ENCODE results near the gene PPM1H.

Gene PPM1H

GRCh38 chr12:62928632-62929031 is 6.3 kb downstream of the PPM1H start:
- H3K4me3 ChIP-seq (ENCODE audit: low read depth, low read length), result no peak overlapping the region
- TF ChIP-seq CTCF (IDR thresholded peaks at IDR 0.05; ENCODE audit: borderline replicate concordance, insufficient read depth, low read depth, low read length), result no peak

GRCh38 chr12:62925680-62926079 is 9.3 kb downstream of the PPM1H start:
- H3K4me3 ChIP-seq (ENCODE audit: low read depth, low read length), result no peak overlapping the region
- TF ChIP-seq CTCF (IDR thresholded peaks at IDR 0.05; ENCODE audit: borderline replicate concordance, insufficient read depth, low read depth, low read length), result no peak

GRCh38 chr12:62924084-62924483 is 10.9 kb downstream of the PPM1H start:
- H3K4me3 ChIP-seq (ENCODE audit: low read depth, low read length), result no peak overlapping the region
- TF ChIP-seq CTCF (IDR thresholded peaks at IDR 0.05; ENCODE audit: borderline replicate concordance, insufficient read depth, low read depth, low read length), result no peak

- H3K4me3 ChIP-seq (ENCODE audit: low read depth, low read length), result no peak overlapping the region
- no peak for TF ChIP-seq CTCF (IDR thresholded peaks at IDR 0.05; ENCODE audit: borderline replicate concordance, insufficient read depth, low read depth, low read length)
Observed at GRCh38 chr12:62922539-62922938, 12.4 kb downstream of the PPM1H start.

- TF ChIP-seq CTCF (IDR thresholded peaks at IDR 0.05; ENCODE audit: borderline replicate concordance, insufficient read depth, low read depth, low read length), result no peak
- no peak overlapping the region for H3K4me3 ChIP-seq (ENCODE audit: low read depth, low read length)
Observed at GRCh38 chr12:62919838-62920237, 15.1 kb downstream of the PPM1H start.

GRCh38 chr12:62917926-62918325 is 17.0 kb downstream of the PPM1H start:
- no peak for TF ChIP-seq CTCF (IDR thresholded peaks at IDR 0.05; ENCODE audit: borderline replicate concordance, insufficient read depth, low read depth, low read length)
- no peak overlapping the region for H3K4me3 ChIP-seq (ENCODE audit: low read depth, low read length)

- H3K4me3 ChIP-seq (ENCODE audit: low read depth, low read length), result no peak overlapping the region
- no peak for TF ChIP-seq CTCF (IDR thresholded peaks at IDR 0.05; ENCODE audit: borderline replicate concordance, insufficient read depth, low read depth, low read length)
Observed at GRCh38 chr12:62916632-62917425, 18.1 kb downstream of the PPM1H start.

All from GM12875 (cell line).